Common myeloid progenitor, CD34-positive (primary cell): ENCODE measurements around the gene RANBP3.
"Not testable (repeated sequence)": the region's sequence is repeated elsewhere in the genome, so short reads cannot be mapped to it uniquely, and the experiment has no call there.

Experiments used
- CTCF ChIA-PET: fragments of 350-600 bp; sonication (Branson Sonifier 250); formaldehyde crosslinking; loops from one replicate; lab custom pipeline; 2021; ENCODE audit warnings: antibody characterized with exemption; lab: Charles Lee
- POLR2A ChIA-PET: fragments of 350-600 bp; sonication (Branson Sonifier 250); formaldehyde crosslinking; loops from one replicate; lab custom pipeline; 2021; ENCODE audit warnings: antibody characterized with exemption; lab: Charles Lee
- DNase-seq, 3 donors: peaks; one replicate each; pipeline versions ENCODE4 v3.0.0 to v3.0.0-alpha.2; 2013
- H3K27ac ChIP-seq, 2 experiments: 1 replicate in 1 of 2; 2 replicates in 1 of 2; pipeline ENCODE4 v1.7.0; 2013; ENCODE audit warnings: inconsistent platforms in 2 of 2, low read length in 2 of 2, mild to moderate bottlenecking in 2 of 2, low read depth in 1 of 2, moderate library complexity in 1 of 2; ENCODE audit not compliant: severe bottlenecking in 2 of 2, insufficient read depth in 1 of 2, poor library complexity in 1 of 2
- H3K27me3 ChIP-seq, 5 experiments: replicated peaks in 2 of 5; 1 replicate in 3 of 5; 2 replicates in 2 of 5; pipeline versions ENCODE4 v1.6.1 to v1.7.0; 2013; ENCODE audit warnings: low read length in 4 of 5, mild to moderate bottlenecking in 2 of 5, moderate library complexity in 2 of 5, inconsistent platforms in 1 of 5; ENCODE audit not compliant: insufficient read depth in 5 of 5, control insufficient read depth in 4 of 5
- H3K36me3 ChIP-seq, 4 experiments: 1 replicate in 2 of 4; 2 replicates in 2 of 4; pipeline versions ENCODE4 v1.6.1 to v1.7.0; 2013; ENCODE audit warnings: low read length in 3 of 4, control low read depth in 1 of 4, mild to moderate bottlenecking in 1 of 4; ENCODE audit not compliant: control insufficient read depth in 4 of 4, insufficient read depth in 4 of 4
- H3K4me1 ChIP-seq, 4 experiments: 1 replicate in 3 of 4; 2 replicates in 1 of 4; pipeline versions ENCODE4 v1.6.1 to v1.7.1; 2013; ENCODE audit warnings: low read length in 3 of 4, mild to moderate bottlenecking in 3 of 4, control low read depth in 1 of 4, inconsistent platforms in 1 of 4, moderate library complexity in 1 of 4; ENCODE audit not compliant: control insufficient read depth in 4 of 4, insufficient read depth in 4 of 4; ENCODE audit errors: control extremely low read depth in 1 of 4
- H3K4me3 ChIP-seq, 7 experiments: 1 replicate in 4 of 7; 2 replicates in 3 of 7; pipeline versions ENCODE4 v1.5.1 to v1.7.0; 2013; ENCODE audit warnings: mild to moderate bottlenecking in 7 of 7, low read length in 6 of 7, moderate library complexity in 6 of 7, inconsistent platforms in 2 of 7, low read depth in 2 of 7, control low read depth in 1 of 7; ENCODE audit not compliant: insufficient read depth in 4 of 7, control insufficient read depth in 1 of 7; ENCODE audit errors: extremely low read depth in 1 of 7
- H3K9me3 ChIP-seq, 5 experiments: 1 replicate in 4 of 5; 2 replicates in 1 of 5; pipeline versions ENCODE4 v1.6.1 to v1.7.1; 2013; ENCODE audit warnings: low read length in 4 of 5, mild to moderate bottlenecking in 2 of 5, inconsistent platforms in 1 of 5, low read depth in 1 of 5, moderate library complexity in 1 of 5; ENCODE audit not compliant: control insufficient read depth in 4 of 5, insufficient read depth in 2 of 5; ENCODE audit errors: control extremely low read depth in 1 of 5
- WGBS: methylation state at CpG from one replicate; pipeline ENCODE4 v1.1.5; 2013; ENCODE audit not compliant: insufficient coverage; 5-methylcytosine and 5-hydroxymethylcytosine counted together

RANBP3 gene

DNA sequence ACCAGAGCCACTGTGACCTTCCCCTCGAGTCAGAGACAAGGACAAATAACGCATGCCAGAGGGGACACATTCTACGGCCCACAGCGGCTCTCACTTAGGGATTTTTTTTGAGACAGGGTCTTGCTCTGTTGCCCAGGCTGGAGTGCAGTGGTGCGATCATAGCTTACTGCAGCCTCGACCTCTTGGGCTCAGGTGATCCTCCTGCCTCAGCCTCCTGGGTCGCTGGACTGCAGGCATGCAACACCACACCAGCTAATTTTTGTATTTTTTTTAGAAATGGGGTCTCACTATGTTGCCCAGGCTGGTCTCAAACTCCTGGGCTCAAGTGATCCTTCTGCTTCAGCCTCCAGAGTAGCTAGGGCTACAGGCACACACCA lies 28.1 kb upstream of the RANBP3 start:
- POLR2A ChIA-PET, H3K4me1 ChIP-seq, H3K4me3 ChIP-seq, H3K27ac ChIP-seq, H3K9me3 ChIP-seq, DNase-seq, H3K27me3 ChIP-seq: not testable (repeated sequence)
- peaks cover 0 to 43% (median 27%) of the 10 kb centered on the region in 4 experiments for H3K36me3 ChIP-seq
- WGBS, result 97% methylated on average over 6 of the region's 7 CpGs
- CTCF ChIA-PET, result interaction anchor here (1.1 to 2.0 kb wide), 6 partner anchors 9 to 40 kb away, joined by 3 to 6 read pairs (median 4); no protein-coding TSS in a partner anchor

DNA sequence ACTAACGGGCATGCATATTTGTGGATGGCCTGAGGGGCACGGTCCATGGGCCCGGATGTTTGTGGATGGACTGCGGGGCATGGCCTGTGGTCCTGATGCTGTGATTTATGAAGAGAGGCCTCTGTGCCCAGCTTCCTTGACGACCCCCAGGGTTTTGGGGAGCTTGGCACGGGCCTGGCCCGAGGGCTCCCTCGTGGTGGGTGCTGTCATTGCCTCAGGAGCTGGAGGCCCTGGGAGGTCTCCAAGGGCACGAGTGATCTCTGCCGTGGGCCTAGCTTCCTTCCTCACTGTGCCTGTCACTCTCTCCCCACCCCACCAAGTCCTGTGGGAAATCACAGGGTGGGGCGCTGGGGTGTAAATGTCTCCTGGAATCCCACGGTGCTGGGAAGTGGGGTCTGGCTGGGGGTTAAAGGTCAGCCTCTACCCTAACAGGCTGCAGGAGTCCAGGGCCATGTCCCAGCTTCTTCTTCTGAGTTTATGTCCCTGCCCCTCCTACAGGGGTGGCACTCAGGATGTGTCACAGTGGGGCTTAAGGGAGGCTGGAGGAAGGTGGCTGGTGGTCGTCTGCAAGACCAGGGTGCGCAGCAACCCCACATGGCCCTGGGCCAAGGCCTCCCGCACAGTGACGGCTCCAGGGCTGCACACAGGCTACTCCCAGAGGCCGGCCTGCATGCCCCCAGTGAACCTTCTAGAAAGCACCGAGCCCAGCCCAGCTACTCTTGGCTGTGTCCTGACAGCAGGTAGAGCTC lies 27.6 kb upstream of the RANBP3 start:
- H3K9me3 ChIP-seq, result peaks cover 0 to 5% (median 2%) of the 10 kb centered on the region in 5 experiments
- H3K36me3 ChIP-seq, result peaks cover 3 to 47% (median 32%) of the 10 kb centered on the region in 4 experiments
- DNase-seq, result no peak
- H3K4me3 ChIP-seq, result no peak overlapping the region
- H3K27me3 ChIP-seq, result no peaks in the 10 kb centered on the region
- POLR2A ChIA-PET, result no interaction called here
- WGBS, result 96% methylated on average over 10 of the region's 18 CpGs
- no peak overlapping the region for H3K27ac ChIP-seq
- CTCF ChIA-PET, result interaction anchor here (1.1 to 2.0 kb wide), 5 partner anchors 9 to 39 kb away, joined by 3 to 6 read pairs (median 5); no protein-coding TSS in a partner anchor
- no peaks in the 10 kb centered on the region for H3K4me1 ChIP-seq

DNA sequence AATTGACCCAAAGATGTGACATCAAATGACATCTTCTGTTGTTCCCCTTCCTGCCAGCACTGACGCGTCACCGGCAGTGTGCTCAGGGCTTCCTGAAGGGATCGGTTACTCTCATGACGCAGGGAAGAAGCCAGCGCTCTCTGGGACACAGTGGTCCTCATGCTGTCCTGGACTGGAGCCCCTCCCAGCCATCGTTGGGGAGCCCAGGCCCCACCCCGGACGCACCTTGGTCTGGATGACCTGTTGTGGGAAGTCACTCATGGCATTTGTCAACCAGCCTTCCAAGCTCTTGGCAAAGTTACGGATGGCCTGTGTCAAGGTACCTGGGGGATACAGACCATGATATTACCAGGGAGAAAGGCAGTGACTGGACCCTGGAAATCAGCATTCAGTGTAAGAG lies 26.0 kb upstream of the RANBP3 start:
- H3K36me3 ChIP-seq, result peaks cover 3 to 51% (median 36%) of the 10 kb centered on the region in 4 experiments
- 96% methylated on average over 8 of the region's 10 CpGs for WGBS

GRCh38 chr19:6002591-6002990 lies 24.7 kb upstream of the RANBP3 start:
- Histone ChIP-seq H3K27me3 (no peaks in the 10 kb centered on the region), H3K4me3 (no peak overlapping the region), H3K4me1 (no peaks in the 10 kb centered on the region), H3K9me3 (peaks cover 0 to 6% (median 3%) of the 10 kb centered on the region in 5 experiments), H3K27ac (no peak overlapping the region), H3K36me3 (peaks cover 3 to 54% (median 37%) of the 10 kb centered on the region in 4 experiments)
- DNase-seq, result no peak
- ChIA-PET POLR2A (interaction anchor here (1.0 kb wide), 1 partner anchor 15 kb away, joined by 3 read pairs; no protein-coding TSS in a partner anchor), CTCF (interaction anchor here (1.0 to 2.2 kb wide), 5 partner anchors 12 to 35 kb away, joined by 3 to 6 read pairs (median 5); no protein-coding TSS in a partner anchor)
- WGBS, result 97% methylated on average over 24 of the region's 26 CpGs

More for the DNA sequence above, 26.0 kb upstream of the RANBP3 start:
- Histone ChIP-seq H3K27ac (no peak overlapping the region), H3K4me1 (no peaks in the 10 kb centered on the region), H3K27me3 (no peaks in the 10 kb centered on the region), H3K4me3 (no peak overlapping the region), H3K9me3 (peaks cover 0 to 6% (median 3%) of the 10 kb centered on the region in 5 experiments)
- no peak for DNase-seq
- CTCF ChIA-PET, result no interaction called here
- POLR2A ChIA-PET, result no interaction called here

- no peaks in the 10 kb centered on the region for H3K4me1 ChIP-seq
- 93% methylated on average over 3 of the region's 7 CpGs for WGBS
- H3K27ac ChIP-seq, result no peak overlapping the region
- POLR2A ChIA-PET, result no interaction called here
- DNase-seq, result no peak
- peaks cover 3 to 69% (median 43%) of the 10 kb centered on the region in 4 experiments for H3K36me3 ChIP-seq
- H3K4me3 ChIP-seq, result no peak overlapping the region
- peaks cover 0 to 6% (median 3%) of the 10 kb centered on the region in 5 experiments for H3K9me3 ChIP-seq
- CTCF ChIA-PET, result interaction anchor here (1.7 to 2.2 kb wide), 4 partner anchors 10 to 32 kb away, joined by 3 to 6 read pairs (median 4); no protein-coding TSS in a partner anchor
- no peaks in the 10 kb centered on the region for H3K27me3 ChIP-seq
Observed at GRCh38 chr19:6000228-6000847, 22.4 kb upstream of the RANBP3 start.

DNA sequence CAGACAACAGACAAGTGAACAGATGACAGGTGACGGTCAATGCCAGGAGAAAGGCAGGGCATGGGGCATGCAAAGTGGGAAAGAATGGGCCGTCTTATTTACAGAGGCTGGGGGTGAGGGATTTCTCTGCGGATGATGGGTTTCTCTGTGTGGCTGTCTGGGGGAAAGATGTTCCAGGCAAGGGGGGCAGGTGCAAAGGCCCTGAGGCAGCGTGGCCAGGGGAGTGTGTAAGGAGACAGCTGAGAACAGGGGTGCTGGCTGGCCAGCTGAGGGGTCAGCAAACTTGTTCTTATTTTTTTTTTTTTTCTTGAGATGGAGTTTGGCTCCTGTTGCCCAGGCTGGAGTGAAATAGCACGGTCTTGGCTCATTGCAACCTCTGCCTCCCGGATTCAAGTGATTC lies 21.8 kb upstream of the RANBP3 start:
- Histone ChIP-seq H3K27me3 (no peaks in the 10 kb centered on the region), H3K9me3 (peaks cover 0 to 6% (median 3%) of the 10 kb centered on the region in 5 experiments), H3K4me1 (no peaks in the 10 kb centered on the region), H3K27ac (no peak overlapping the region), H3K36me3 (peaks cover 3 to 72% (median 43%) of the 10 kb centered on the region in 4 experiments), H3K4me3 (no peak overlapping the region)
- ChIA-PET POLR2A (no interaction called here), CTCF (interaction anchor here (1.7 kb wide), 1 partner anchor 11 kb away, joined by 3 read pairs; no protein-coding TSS in a partner anchor)
- DNase-seq, result no peak
- 95% methylated on average over 4 of the region's 6 CpGs for WGBS
